BE2C (cell line): ENCODE measurements around the gene NRXN3.

Experiments used
- DNase-seq: peaks from one replicate; pipeline ENCODE4 v3.0.0-alpha.2; 2020
- H3K27me3 ChIP-seq: fragments of 250-450 bp; sonication (Bioruptor Pico); 2 replicates; pipeline ENCODE4 v1.5.1; 2020; ENCODE audit warnings: mild to moderate bottlenecking
- H3K36me3 ChIP-seq: fragments of 250-450 bp; sonication (Bioruptor Pico); 2 replicates; pipeline ENCODE4 v1.5.1; 2020; ENCODE audit warnings: mild to moderate bottlenecking
- H3K4me1 ChIP-seq: fragments of 250-450 bp; sonication (Bioruptor Pico); 2 replicates; pipeline ENCODE4 v1.5.1; 2020
- H3K4me3 ChIP-seq: 2 replicates; pipeline ENCODE4 v1.5.1; 2011; ENCODE audit warnings: low read depth, low read length
- H3K9me3 ChIP-seq: fragments of 250-450 bp; sonication (Bioruptor Pico); 2 replicates; pipeline ENCODE4 v1.5.1; 2020
- TF ChIP-seq, protein P1 (sequence below): IDR thresholded peaks from 2 replicates; pipeline ENCODE4 v1.5.1; 2012; ENCODE audit warnings: mild to moderate bottlenecking, low read depth, low read length

Gene NRXN3

DNA sequence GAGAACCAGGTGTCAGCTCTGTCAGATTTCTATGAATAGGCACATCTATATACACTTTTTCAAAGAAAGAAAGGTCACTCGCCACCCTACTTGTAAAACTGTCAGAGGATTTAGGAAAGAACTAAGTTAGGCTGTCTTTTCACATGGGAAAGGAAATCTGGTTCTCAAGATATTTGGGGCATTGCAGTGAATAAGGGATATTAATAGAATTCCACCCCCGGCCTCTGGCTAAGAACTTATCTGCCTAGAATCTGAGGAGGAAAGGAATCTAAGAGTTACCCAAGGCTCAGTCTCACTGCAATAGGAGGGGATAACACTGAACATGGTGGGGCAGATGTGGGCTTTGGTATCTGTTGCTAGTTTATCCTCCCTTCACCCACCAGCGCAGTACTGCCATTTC lies 677.6 kb downstream of the NRXN3 start:
- DNase-seq = no peak
- TF ChIP-seq, protein P1, sequence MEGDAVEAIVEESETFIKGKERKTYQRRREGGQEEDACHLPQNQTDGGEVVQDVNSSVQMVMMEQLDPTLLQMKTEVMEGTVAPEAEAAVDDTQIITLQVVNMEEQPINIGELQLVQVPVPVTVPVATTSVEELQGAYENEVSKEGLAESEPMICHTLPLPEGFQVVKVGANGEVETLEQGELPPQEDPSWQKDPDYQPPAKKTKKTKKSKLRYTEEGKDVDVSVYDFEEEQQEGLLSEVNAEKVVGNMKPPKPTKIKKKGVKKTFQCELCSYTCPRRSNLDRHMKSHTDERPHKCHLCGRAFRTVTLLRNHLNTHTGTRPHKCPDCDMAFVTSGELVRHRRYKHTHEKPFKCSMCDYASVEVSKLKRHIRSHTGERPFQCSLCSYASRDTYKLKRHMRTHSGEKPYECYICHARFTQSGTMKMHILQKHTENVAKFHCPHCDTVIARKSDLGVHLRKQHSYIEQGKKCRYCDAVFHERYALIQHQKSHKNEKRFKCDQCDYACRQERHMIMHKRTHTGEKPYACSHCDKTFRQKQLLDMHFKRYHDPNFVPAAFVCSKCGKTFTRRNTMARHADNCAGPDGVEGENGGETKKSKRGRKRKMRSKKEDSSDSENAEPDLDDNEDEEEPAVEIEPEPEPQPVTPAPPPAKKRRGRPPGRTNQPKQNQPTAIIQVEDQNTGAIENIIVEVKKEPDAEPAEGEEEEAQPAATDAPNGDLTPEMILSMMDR = no peak
- Histone ChIP-seq H3K4me3 (no peak overlapping the region), H3K4me1 (no peaks in the 10 kb centered on the region), H3K27me3 (no peaks in the 10 kb centered on the region), H3K36me3 (no peaks in the 10 kb centered on the region), H3K9me3 (no peaks in the 10 kb centered on the region)

DNA sequence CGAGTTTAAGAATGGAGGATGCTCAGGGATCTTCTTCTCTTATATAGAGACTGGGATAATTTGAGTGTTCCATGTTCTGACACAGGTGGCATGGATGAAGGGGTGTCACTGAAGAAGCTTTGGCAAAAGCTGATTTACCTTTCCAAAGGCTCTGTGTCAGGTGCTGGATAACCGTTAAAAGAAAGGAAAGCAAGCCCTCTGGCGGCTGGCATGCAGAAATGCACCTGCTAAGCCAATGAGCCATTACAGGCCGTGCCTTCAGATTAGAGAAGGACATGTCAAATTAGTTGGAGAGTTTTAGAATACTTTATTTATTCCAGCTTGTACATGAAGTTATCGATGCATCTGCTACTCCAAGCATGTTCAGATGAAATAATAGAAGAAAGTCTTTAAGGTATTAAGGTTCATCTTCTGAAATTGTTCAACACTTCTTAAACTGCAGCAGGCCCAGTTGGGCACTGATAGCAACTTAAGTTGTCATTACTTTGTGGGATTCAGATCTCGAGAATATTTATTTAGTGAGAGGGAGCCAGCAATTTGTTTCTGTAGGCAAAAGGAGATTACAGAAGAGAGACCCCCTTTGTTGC lies 678.2 kb downstream of the NRXN3 start:
- Histone ChIP-seq H3K36me3 (no peaks in the 10 kb centered on the region), H3K27me3 (no peaks in the 10 kb centered on the region), H3K4me1 (no peaks in the 10 kb centered on the region), H3K4me3 (no peak overlapping the region), H3K9me3 (no peaks in the 10 kb centered on the region)
- peak; percentile 43 for DNase-seq
- TF ChIP-seq, protein P1 = peak; percentile 90

DNA sequence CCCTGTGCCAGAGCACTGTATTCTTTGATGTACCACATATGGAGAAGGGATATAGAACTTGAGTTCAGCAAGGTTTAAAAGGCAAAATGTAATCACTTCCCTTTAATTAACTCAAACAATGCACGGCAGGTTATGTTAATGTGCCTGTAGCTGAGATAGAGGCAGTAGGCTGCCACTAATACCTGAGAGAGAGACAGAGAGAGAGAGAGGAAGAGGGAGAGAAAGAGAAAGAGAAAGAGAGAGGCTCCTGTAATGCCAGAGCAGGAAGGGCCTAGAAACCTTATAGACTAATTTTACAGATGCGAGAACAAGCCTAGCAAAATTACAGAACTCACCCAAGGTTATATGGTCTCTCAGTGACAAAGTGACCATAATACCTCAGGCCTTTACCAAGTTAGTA lies 679.8 kb downstream of the NRXN3 start:
- no peak for DNase-seq
- Histone ChIP-seq H3K4me3 (no peak overlapping the region), H3K4me1 (no peaks in the 10 kb centered on the region), H3K36me3 (no peaks in the 10 kb centered on the region), H3K9me3 (no peaks in the 10 kb centered on the region), H3K27me3 (no peaks in the 10 kb centered on the region)
- TF ChIP-seq, protein P1 = no peak

DNA sequence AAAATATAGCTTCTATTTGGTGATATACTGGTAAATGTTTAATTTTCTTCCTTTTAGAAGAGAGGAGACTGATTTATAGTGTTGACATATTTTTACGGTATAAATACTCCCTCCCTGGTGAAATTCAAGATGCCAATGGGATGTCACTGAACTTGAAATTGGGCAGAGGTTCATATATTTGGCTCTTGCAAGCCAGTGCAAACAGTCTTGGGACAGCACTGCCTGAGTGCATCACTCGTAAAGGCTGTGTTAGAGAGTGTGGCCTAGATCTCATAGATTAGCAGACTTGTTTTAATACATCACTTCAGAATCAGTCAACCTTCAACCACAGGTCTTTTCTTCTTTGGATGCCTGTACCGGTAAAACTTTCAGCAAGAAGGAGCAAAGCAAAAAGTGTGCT lies 681.0 kb downstream of the NRXN3 start:
- no peak overlapping the region for H3K4me3 ChIP-seq
- TF ChIP-seq, protein P1 = no peak

DNA sequence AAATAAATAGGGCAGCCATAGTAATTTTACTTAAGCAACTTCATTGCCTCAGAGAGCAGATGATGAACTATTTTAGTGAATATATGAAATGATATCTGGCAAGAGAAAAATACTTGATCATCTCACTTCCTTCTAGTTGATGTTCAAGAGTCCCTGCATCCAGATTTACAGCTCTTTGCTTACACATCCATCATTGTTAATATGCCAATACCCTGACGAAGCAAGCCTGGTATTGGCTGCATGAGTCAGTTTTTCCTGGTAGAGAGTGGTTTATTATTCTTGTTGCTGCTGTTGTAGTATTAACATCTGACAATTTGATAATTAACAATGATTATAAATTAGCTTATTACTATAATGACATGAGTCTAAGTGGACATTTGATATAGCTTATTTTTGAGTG lies 681.9 kb downstream of the NRXN3 start:
- DNase-seq = no peak
- Histone ChIP-seq H3K27me3 (no peaks in the 10 kb centered on the region), H3K4me3 (no peak overlapping the region), H3K9me3 (no peaks in the 10 kb centered on the region), H3K4me1 (no peaks in the 10 kb centered on the region), H3K36me3 (no peaks in the 10 kb centered on the region)
- TF ChIP-seq, protein P1 = no peak

More for the DNA sequence above, 681.0 kb downstream of the NRXN3 start:
- Histone ChIP-seq H3K4me1 (no peaks in the 10 kb centered on the region), H3K27me3 (no peaks in the 10 kb centered on the region), H3K9me3 (no peaks in the 10 kb centered on the region), H3K36me3 (no peaks in the 10 kb centered on the region)
- no peak for DNase-seq

DNA sequence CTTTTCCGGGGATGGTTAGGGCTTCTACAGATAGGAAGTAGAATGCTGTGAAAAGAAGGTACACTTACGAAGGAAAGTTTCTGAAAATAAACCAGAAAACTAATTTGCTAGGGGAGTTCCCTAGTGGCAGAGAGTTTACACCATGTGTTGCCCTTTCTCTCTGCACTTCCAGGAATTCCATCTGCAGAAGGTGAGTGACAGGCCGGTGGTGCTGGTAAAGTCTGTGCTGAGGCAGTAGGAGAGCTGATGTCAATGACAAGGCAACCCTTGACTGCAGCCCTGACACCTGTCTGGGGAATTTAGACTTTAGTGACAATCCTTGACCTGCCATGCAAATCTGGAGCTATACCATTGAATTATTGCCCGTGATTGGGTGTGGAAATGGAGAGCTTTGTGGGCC lies 687.8 kb downstream of the NRXN3 start:
- Histone ChIP-seq H3K36me3 (no peaks in the 10 kb centered on the region), H3K27me3 (no peaks in the 10 kb centered on the region), H3K9me3 (no peaks in the 10 kb centered on the region), H3K4me1 (no peaks in the 10 kb centered on the region), H3K4me3 (no peak overlapping the region)
- DNase-seq = no peak
- TF ChIP-seq, protein P1 = no peak
